A673 (cell line): Measurements from ENCODE around the gene ATP8A2. TPM values are rescaled to one million over a fixed set of nuclear protein-coding genes. Genes with fewer than 3 reads are reported as not detected.
A peak's percentile ranks its signal among the peaks of the same experiment; 100 is the strongest.

Source experiments
- BruUV-seq: library from RNA; stranded (reverse); fragments of 400-500 nt; replicated peaks from 2 replicates; lab custom pipeline; 2021; lab: Mats Ljungman, UMichigan
- CTCF ChIA-PET: fragments of 300-600 bp; sonication (Branson Sonifier 250); formaldehyde crosslinking; loops from one replicate; lab custom pipeline; 2022; ENCODE audit warnings: antibody characterized with exemption; lab: Charles Lee
- POLR2A ChIA-PET: fragments of 300-600 bp; sonication (Branson Sonifier 250); formaldehyde crosslinking; loops from one replicate; lab custom pipeline; 2022; ENCODE audit warnings: antibody characterized with exemption; ENCODE audit not compliant: low non-redundant PET; lab: Charles Lee
- DNase-seq: peaks from one replicate; pipeline ENCODE4 v3.0.0-alpha.2; 2015; ENCODE audit warnings: low spot score
- H3K27ac ChIP-seq: fragments of 200-600 bp; sonication (generic); 2 replicates; pipeline ENCODE4 v1.5.1; 2016; ENCODE audit warnings: mixed run types, low read depth, mild to moderate bottlenecking, mixed read lengths, antibody characterized with exemption, low read length; ENCODE audit not compliant: poor library complexity, severe bottlenecking
- H3K27me3 ChIP-seq: fragments of 200-600 bp; sonication (generic); replicated peaks from 2 replicates; pipeline ENCODE4 v1.6.1; 2017; ENCODE audit warnings: mixed run types, low read depth, mild to moderate bottlenecking, mixed read lengths, antibody characterized with exemption, low read length; ENCODE audit not compliant: insufficient read depth, poor library complexity
- H3K36me3 ChIP-seq: fragments of 200-600 bp; sonication (generic); 2 replicates; pipeline ENCODE4 v1.6.1; 2016; ENCODE audit warnings: mixed run types, mild to moderate bottlenecking, mixed read lengths, antibody characterized with exemption, low read length; ENCODE audit not compliant: insufficient read depth, poor library complexity, severe bottlenecking
- H3K4me1 ChIP-seq: fragments of 200-600 bp; sonication (generic); 2 replicates; pipeline ENCODE4 v1.6.1; 2017; ENCODE audit warnings: mixed run types, mild to moderate bottlenecking, mixed read lengths, antibody characterized with exemption, low read length; ENCODE audit not compliant: insufficient read depth, poor library complexity, severe bottlenecking
- H3K4me3 ChIP-seq: fragments of 200-600 bp; sonication (generic); 2 replicates; pipeline ENCODE4 v1.5.1; 2016; ENCODE audit warnings: low read depth, mixed run types, mild to moderate bottlenecking, mixed read lengths, low read length; ENCODE audit not compliant: poor library complexity, severe bottlenecking
- H3K9me3 ChIP-seq: fragments of 200-600 bp; sonication (generic); 2 replicates; pipeline ENCODE4 v1.6.1; 2016; ENCODE audit warnings: mixed run types, low read depth, mild to moderate bottlenecking, mixed read lengths, antibody characterized with exemption, low read length; ENCODE audit not compliant: poor library complexity, severe bottlenecking
- CTCF ChIP-seq: fragments of 300-800, 200-600 bp; sonication (generic); conservative IDR thresholded peaks from 2 replicates; pipeline ENCODE4 v1.5.1; 2017; ENCODE audit warnings: low read depth, mild to moderate bottlenecking, antibody characterized with exemption, low read length, moderate library complexity, mixed read lengths
- EZH2 ChIP-seq: fragments of 200-600 bp; sonication (generic); IDR thresholded peaks from 2 replicates; pipeline ENCODE4 v1.6.1; 2017; ENCODE audit warnings: borderline replicate concordance, low read depth, mild to moderate bottlenecking, mixed read lengths, antibody characterized with exemption, low read length; ENCODE audit not compliant: poor library complexity, severe bottlenecking
- intact Hi-C: fragments of 100-400 bp; cut with micrococcal nuclease; formaldehyde crosslinking; loops from one replicate; pipeline ENCODE4 v1.10.0; 2022; ENCODE audit not compliant: unreplicated experiment
- total RNA-seq: library from RNA; stranded (reverse); gene quantifications from 2 replicates; pipeline ENCODE4 v1.2.3, GENCODE V29; 2021

Gene ATP8A2
- total RNA-seq, 1 experiment from 2014 or later = 0.92 TPM

- Histone ChIP-seq H3K27me3 (peaks cover 46% of the 10 kb centered on the region), H3K4me3 (peak within 1 kb of the TSS; percentile 48), H3K36me3 (no peaks in the 10 kb centered on the region), H3K4me1 (peaks cover 19% of the 10 kb centered on the region), H3K27ac (no peak within 1 kb of the TSS), H3K9me3 (no peaks in the 10 kb centered on the region)
- ChIA-PET CTCF (interaction anchor here (0.6 kb wide), 1 partner anchor 15 kb away, joined by 3 read pairs; no protein-coding TSS in a partner anchor), POLR2A (no interaction called here)
- peak; percentile 65 for DNase-seq
- intact Hi-C loops = no loop called here
- no TSS peak for BruUV-seq
- TF ChIP-seq EZH2 = peak; percentile 38
- no peak for TF ChIP-seq CTCF
Observed at GRCh38 chr13:26051657-26052311, 680.0 kb downstream of the ATP8A2 start, which contains the start of gene SHISA2. Gene SHISA2 (minus strand): TSS chr13:26052016. CDS start chr13:26050975, 1,041 bp downstream.

GRCh38 chr13:26052337-26052736 is 680.6 kb downstream of the ATP8A2 start:
- no peak for DNase-seq
- H3K27ac ChIP-seq = no peak overlapping the region
- no peaks in the 10 kb centered on the region for H3K9me3 ChIP-seq
- BruUV-seq = no TSS peak
- ChIA-PET CTCF (interaction anchor here (0.6 kb wide), 1 partner anchor 15 kb away, joined by 3 read pairs; no protein-coding TSS in a partner anchor), POLR2A (no interaction called here)
- no peaks in the 10 kb centered on the region for H3K36me3 ChIP-seq
- intact Hi-C loops = no loop called here
- TF ChIP-seq EZH2 = no peak
- no peak for TF ChIP-seq CTCF
- peak overlapping the region; percentile 48 for H3K4me3 ChIP-seq
- peaks cover 19% of the 10 kb centered on the region for H3K4me1 ChIP-seq
- H3K27me3 ChIP-seq = peaks cover 46% of the 10 kb centered on the region

GRCh38 chr13:26053418-26053980 is 681.7 kb downstream of the ATP8A2 start:
- DNase-seq = no peak
- no peak for TF ChIP-seq CTCF
- TF ChIP-seq EZH2 = no peak
- H3K27me3 ChIP-seq = peaks cover 40% of the 10 kb centered on the region
- intact Hi-C loops = no loop called here
- BruUV-seq = no TSS peak
- ChIA-PET CTCF (no interaction called here), POLR2A (no interaction called here)
- no peaks in the 10 kb centered on the region for H3K9me3 ChIP-seq
- no peaks in the 10 kb centered on the region for H3K36me3 ChIP-seq
- H3K4me3 ChIP-seq = no peak overlapping the region
- H3K27ac ChIP-seq = no peak overlapping the region
- peaks cover 19% of the 10 kb centered on the region for H3K4me1 ChIP-seq
